Stimulated activated naive B cell treated with anti-CD40 and anti-IgM and Interleukin-4, amounts not matched to agents 10 μg/mL and 1 μg/mL and 100 μg/mL, for 72 hours (primary cell): ENCODE data around the gene SLC37A1.
A peak's percentile ranks its signal among the peaks of the same experiment; 100 is the strongest.
"Not testable (repeated sequence)": the region's sequence is repeated elsewhere in the genome, so short reads cannot be mapped to it uniquely, and the experiment has no call there.

ENCODE experiments used
- ATAC-seq, 2 donors: fragments of 150-1000 bp; cut with Tn5 transposase; replicated peaks; 2 replicates each; pipeline ENCODE4 v1.10.0; 2021; ENCODE audit warnings: moderate library complexity in 1 of 2
- DNase-seq: peaks from one replicate; pipeline ENCODE4 v3.0.0; 2021
- H3K27ac Mint-ChIP-seq: one replicate; pipeline ENCODE4 v1.8.0; 2022; ENCODE audit warnings: mild to moderate bottlenecking, mixed read lengths
- H3K27me3 Mint-ChIP-seq, 2 donors: one replicate each; pipeline ENCODE4 v1.8.0; 2022; ENCODE audit warnings: mixed read lengths in 2 of 2
- H3K36me3 Mint-ChIP-seq, 2 donors: one replicate each; pipeline ENCODE4 v1.8.0; 2022; ENCODE audit warnings: mixed read lengths in 2 of 2, mild to moderate bottlenecking in 1 of 2
- H3K4me1 Mint-ChIP-seq, 2 donors: one replicate each; pipeline ENCODE4 v1.8.0; 2022; ENCODE audit warnings: mixed read lengths in 2 of 2, mild to moderate bottlenecking in 1 of 2
- H3K4me3 Mint-ChIP-seq, 2 donors: one replicate each; pipeline ENCODE4 v1.8.0; 2022; ENCODE audit warnings: mild to moderate bottlenecking in 2 of 2, mixed read lengths in 2 of 2, moderate library complexity in 1 of 2
- H3K9me3 Mint-ChIP-seq, 2 donors: one replicate each; pipeline ENCODE4 v1.8.0; 2022; ENCODE audit warnings: mixed read lengths in 2 of 2, mild to moderate bottlenecking in 1 of 2

The SLC37A1 gene

GRCh38 chr21:42513151-42513984 lies at the start of gene SLC37A1:
Gene SLC37A1 (plus strand): TSS chr21:42513852. CDS start chr21:42518455, 4,603 bp downstream.
- Mint-ChIP-seq H3K36me3 (peaks cover 19 to 22% of the 10 kb centered on the region in 2 donors), H3K27ac (peak within 1 kb of the TSS; percentile 94), H3K27me3 (no peaks in the 10 kb centered on the region), H3K4me1 (peaks cover 17 to 45% of the 10 kb centered on the region in 2 donors), H3K4me3 (peak within 1 kb of the TSS; percentile 87 to 89), H3K9me3 (no peaks in the 10 kb centered on the region)
- ATAC-seq (peak; percentile 63 to 69), DNase-seq (peak; percentile 28)

- Mint-ChIP-seq H3K9me3 (peaks cover 0 to 8% of the 10 kb centered on the region in 2 donors), H3K27me3 (peaks cover 0 to 5% of the 10 kb centered on the region in 2 donors), H3K36me3 (no peaks in the 10 kb centered on the region), H3K4me3 (peak overlapping the region; percentile 52 to 55), H3K27ac (peak overlapping the region; percentile 93), H3K4me1 (peaks cover 73 to 91% of the 10 kb centered on the region in 2 donors)
- DNase-seq (peak; percentile 63), ATAC-seq (no peak)
Measured at GRCh38 chr21:42463861-42464515, 49.7 kb upstream of the SLC37A1 start.

DNA sequence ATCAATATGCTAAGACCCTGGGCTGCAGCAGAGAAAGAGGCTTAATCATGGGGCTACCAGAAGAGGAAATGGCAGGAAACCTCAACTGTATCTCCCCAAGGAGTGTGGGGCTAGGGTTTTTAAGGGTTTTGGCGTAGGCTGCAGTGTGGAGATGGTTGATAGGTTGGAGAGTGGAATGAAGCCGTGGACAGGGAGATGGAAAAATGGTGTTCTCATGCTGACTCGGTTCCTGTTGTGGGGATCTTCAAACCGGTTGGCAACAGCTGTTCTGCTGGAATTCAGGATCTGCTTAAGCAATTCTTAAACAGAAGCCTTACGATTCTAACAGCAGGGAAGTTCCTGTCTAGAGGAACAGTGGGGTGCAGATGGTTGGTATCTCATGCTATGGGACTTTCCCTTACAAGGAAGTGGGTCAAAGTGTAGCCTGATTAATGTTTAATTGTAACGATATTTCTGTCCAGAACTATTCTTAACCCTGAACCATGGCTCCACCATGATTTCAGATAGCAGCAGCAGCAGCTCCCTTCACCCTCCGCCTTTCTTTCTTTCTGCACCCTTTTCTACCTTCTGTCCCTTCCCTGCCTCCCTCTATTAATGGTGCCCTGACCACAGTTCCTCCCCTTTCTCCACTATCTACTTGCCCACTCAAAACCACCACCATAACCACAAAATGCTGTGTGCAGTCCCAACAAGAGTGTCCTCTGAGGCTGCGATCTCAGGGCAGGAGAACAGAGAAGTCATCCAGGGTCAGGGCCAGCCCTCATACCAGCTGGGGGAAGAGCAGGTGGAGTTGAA lies 48.4 kb upstream of the SLC37A1 start:
- DNase-seq, result peak; percentile 80
- no peaks in the 10 kb centered on the region for H3K36me3 Mint-ChIP-seq
- peaks cover 0 to 5% of the 10 kb centered on the region in 2 donors for H3K27me3 Mint-ChIP-seq
- H3K4me1 Mint-ChIP-seq, result peaks cover 73 to 95% of the 10 kb centered on the region in 2 donors
- peaks cover 0 to 8% of the 10 kb centered on the region in 2 donors for H3K9me3 Mint-ChIP-seq
- peak; percentile 45 to 58 for ATAC-seq
- H3K4me3 Mint-ChIP-seq, result peak overlapping the region; percentile 61 to 74
- H3K27ac Mint-ChIP-seq, result peak overlapping the region; percentile 93

- Mint-ChIP-seq H3K4me3 (peak overlapping the region; percentile 61 to 74), H3K27me3 (peaks cover 0 to 5% of the 10 kb centered on the region in 2 donors), H3K4me1 (peaks cover 67 to 91% of the 10 kb centered on the region in 2 donors), H3K9me3 (peaks cover 0 to 8% of the 10 kb centered on the region in 2 donors), H3K36me3 (no peaks in the 10 kb centered on the region), H3K27ac (peak overlapping the region; percentile 93)
- peak in 1 of 2 donors; percentile 67 for ATAC-seq
- no peak for DNase-seq
Measured at GRCh38 chr21:42465803-42466127, 47.9 kb upstream of the SLC37A1 start.

- H3K36me3 Mint-ChIP-seq, result no peaks in the 10 kb centered on the region
- ATAC-seq (no peak), DNase-seq (no peak)
- H3K27ac Mint-ChIP-seq, result peak overlapping the region; percentile 38
- peaks cover 60 to 87% of the 10 kb centered on the region in 2 donors for H3K4me1 Mint-ChIP-seq
- peaks cover 0 to 8% of the 10 kb centered on the region in 2 donors for H3K27me3 Mint-ChIP-seq
- H3K4me3 Mint-ChIP-seq, result peak overlapping the region in 1 of 2 donors; percentile 25
- peaks cover 0 to 3% of the 10 kb centered on the region in 2 donors for H3K9me3 Mint-ChIP-seq
Measured at GRCh38 chr21:42466700-42467099, 47.0 kb upstream of the SLC37A1 start.

DNA sequence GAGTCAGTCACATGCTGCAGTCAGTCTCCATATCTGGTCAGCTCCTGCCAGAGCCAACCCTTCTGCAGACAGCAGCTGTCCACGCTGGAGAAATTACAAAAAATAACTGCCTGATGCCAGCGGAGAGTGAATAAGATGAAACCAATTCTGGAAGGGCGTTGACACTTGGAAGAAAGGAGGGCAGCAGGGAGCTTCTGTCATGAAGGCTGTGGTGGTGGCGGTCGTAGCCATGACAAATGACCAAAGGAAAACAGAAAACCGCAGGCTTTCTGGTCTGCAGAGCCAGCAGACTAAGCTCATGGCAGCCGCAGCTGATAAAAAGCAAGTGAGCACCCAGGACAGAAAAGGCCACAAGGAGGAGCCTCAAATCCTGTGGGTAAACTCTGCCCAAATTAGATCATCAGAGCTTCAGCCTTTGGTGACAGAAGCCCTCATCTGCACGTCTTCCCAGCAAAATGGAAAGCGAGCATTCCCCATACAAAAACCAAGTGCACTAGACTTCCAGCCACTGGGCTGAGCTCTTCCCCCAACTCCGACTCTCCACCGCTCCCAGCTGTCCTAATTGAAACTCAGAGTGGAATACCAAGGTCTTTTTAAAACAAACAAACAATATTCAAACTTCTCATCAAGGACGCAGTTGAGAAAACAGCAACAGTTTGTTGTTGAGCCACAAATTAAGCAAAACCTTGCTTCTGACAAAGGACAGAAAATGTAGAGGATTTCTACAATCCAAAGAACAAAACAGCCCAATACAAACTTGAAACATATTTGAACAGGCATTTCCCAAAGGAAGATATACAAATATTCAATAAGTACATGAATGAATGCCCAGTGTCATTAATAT lies 46.3 kb upstream of the SLC37A1 start:
- no peak for ATAC-seq
- Mint-ChIP-seq H3K9me3 (peaks cover 0 to 3% of the 10 kb centered on the region in 2 donors), H3K4me3 (peak overlapping the region; percentile 9 to 25), H3K27me3 (peaks cover 0 to 15% of the 10 kb centered on the region in 2 donors), H3K27ac (peak overlapping the region; percentile 38), H3K4me1 (peaks cover 59 to 87% of the 10 kb centered on the region in 2 donors), H3K36me3 (no peaks in the 10 kb centered on the region)
- no peak for DNase-seq

GRCh38 chr21:42468491-42469131 lies 45.0 kb upstream of the SLC37A1 start:
- no peak for DNase-seq
- Mint-ChIP-seq H3K4me3 (peak overlapping the region; percentile 36), H3K27me3 (peaks cover 0 to 15% of the 10 kb centered on the region in 2 donors), H3K36me3 (no peaks in the 10 kb centered on the region), H3K4me1 (peaks cover 52 to 76% of the 10 kb centered on the region in 2 donors), H3K27ac (peak overlapping the region; percentile 90), H3K9me3 (peaks cover 0 to 3% of the 10 kb centered on the region in 2 donors)
- ATAC-seq, result no peak

DNA sequence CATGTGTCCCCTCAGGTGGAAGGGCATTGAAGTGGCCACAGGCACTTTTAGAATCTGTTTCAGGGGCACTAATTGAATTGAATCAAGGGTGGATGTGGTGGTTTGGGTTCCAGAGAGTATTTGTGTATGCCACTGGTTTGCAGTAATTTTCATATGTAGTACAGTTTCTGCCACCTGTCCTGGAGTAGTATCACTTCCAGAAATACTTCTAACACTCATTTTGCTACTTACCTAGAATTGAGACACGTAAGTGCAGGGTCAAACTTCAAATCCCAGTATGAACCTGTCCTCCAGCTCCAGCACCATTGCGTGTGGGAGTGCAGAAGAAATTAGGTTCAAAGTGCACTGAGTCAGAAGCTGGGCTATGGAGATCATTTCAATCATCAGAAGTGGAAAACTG lies 44.4 kb upstream of the SLC37A1 start:
- H3K27me3 Mint-ChIP-seq, result peaks cover 0 to 19% of the 10 kb centered on the region in 2 donors

DNA sequence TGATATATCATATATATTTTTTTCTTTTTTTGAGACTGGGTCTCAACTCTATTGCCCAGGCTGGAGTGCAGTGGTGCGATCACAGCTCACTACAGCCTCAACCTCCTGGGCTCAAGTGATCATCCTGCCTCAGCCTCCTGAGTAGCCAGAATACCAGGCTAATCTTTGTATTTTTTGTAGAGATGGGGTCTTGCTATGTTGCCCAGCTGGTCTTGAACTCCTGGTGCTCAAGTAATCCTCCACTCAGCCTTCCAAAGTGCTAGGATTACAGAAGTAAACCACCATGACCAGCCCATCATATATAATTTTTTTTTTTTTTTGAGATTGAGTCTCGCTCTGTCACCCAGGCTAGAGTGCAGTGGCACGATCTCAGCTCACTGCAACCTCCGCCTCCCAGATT lies 43.9 kb upstream of the SLC37A1 start:
- not testable (repeated sequence) for H3K9me3 Mint-ChIP-seq, DNase-seq, H3K27ac Mint-ChIP-seq, ATAC-seq, H3K36me3 Mint-ChIP-seq, H3K4me3 Mint-ChIP-seq
- peaks cover 53 to 76% of the 10 kb centered on the region in 2 donors for H3K4me1 Mint-ChIP-seq
- H3K27me3 Mint-ChIP-seq, result peaks cover 0 to 20% of the 10 kb centered on the region in 2 donors

More for the DNA sequence above, 44.4 kb upstream of the SLC37A1 start:
- DNase-seq (peak; percentile 42), ATAC-seq (peak; percentile 46 to 56)
- Mint-ChIP-seq H3K36me3 (no peaks in the 10 kb centered on the region), H3K4me3 (peak overlapping the region in 1 of 2 donors; percentile 36), H3K27ac (peak overlapping the region; percentile 90), H3K4me1 (peaks cover 50 to 76% of the 10 kb centered on the region in 2 donors), H3K9me3 (no peaks in the 10 kb centered on the region)

DNA sequence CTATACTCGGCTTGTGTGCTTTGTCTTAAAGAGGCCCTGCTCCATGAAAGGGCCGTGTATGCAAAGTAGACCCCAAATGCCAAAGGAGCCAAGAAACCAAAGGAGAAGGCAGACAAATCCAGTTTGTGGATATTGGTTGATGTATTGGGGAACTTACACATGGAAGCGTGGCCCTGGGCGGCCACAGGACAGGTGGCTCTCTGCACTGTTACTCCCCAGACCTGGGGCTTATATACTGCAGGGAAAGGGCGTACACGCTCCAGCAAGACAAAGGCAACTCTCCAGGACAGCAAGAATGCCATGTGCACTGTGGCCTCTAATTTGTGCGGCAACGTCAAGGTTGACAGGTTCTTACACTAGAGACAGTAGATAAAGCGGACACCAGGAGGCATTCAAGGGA lies 42.4 kb upstream of the SLC37A1 start:
- Mint-ChIP-seq H3K4me1 (peaks cover 45 to 71% of the 10 kb centered on the region in 2 donors), H3K27ac (no peak overlapping the region), H3K4me3 (no peak overlapping the region), H3K27me3 (peaks cover 0 to 20% of the 10 kb centered on the region in 2 donors), H3K9me3 (no peaks in the 10 kb centered on the region), H3K36me3 (no peaks in the 10 kb centered on the region)
- ATAC-seq (no peak), DNase-seq (no peak)

DNA sequence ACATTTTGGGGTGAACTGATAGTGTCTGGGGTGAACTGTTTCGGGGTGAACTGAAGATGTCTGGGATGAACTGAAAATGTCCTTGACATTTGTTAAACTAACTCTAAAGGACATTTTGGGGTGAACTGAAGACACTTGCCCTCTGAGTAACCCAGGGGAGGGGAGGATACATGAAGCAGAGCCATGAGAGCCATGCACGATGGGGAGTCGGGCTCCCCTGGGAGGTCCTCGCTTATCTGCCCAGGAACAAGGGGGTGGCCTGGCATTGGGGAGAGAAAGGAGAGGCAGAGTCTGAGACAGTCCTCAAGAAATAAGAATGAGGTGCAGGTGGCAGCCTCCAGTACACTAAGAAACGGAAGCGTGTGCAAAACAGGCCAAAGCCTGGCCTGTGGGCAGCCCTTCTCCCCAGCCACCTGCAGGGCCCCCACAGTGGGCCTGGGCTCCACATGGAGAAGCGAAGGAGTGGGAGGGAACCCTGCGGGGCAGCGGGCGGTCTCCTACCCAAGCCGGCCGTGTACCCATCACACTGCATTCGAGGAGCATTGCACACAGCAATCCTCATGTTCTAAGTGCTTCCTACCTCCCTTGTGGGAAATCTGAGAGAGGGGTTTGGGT lies 41.8 kb upstream of the SLC37A1 start:
- DNase-seq (no peak), ATAC-seq (no peak)
- Mint-ChIP-seq H3K4me3 (no peak overlapping the region), H3K27ac (peak overlapping the region; percentile 83), H3K9me3 (no peaks in the 10 kb centered on the region), H3K27me3 (peaks cover 0 to 19% of the 10 kb centered on the region in 2 donors), H3K36me3 (no peaks in the 10 kb centered on the region), H3K4me1 (peaks cover 46 to 67% of the 10 kb centered on the region in 2 donors)

DNA sequence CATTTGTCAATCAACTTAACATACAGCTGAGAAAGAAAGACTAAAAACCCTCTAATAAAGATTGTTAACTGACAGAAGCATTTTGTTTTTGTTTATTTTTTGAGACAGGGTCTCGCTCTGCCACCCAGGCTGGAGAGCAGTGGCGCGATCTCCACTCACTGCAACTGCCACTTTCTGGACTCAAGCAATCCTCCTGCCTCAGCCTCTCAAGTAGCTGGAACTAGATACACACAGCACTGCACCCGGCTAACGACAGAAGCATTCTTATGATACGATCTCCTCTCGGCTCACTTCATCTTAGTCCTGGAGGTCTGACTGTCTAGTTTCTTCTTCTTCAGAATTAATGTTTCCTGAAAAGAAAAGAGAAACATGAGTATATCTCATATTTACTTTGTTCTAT lies 41.1 kb upstream of the SLC37A1 start:
- Mint-ChIP-seq H3K4me3 (no peak overlapping the region), H3K27ac (no peak overlapping the region), H3K4me1 (peaks cover 42 to 60% of the 10 kb centered on the region in 2 donors), H3K27me3 (peaks cover 0 to 15% of the 10 kb centered on the region in 2 donors), H3K36me3 (no peaks in the 10 kb centered on the region), H3K9me3 (no peaks in the 10 kb centered on the region)
- DNase-seq, result no peak
- no peak for ATAC-seq
